Right atrium auricular region (tissue), 2 donors: Measurements from ENCODE around the gene ATP13A2. TPM values are rescaled to one million over a fixed set of nuclear protein-coding genes. Genes with fewer than 3 reads are reported as not detected.

Experiments
- DNase-seq: peaks from one replicate; pipeline ENCODE4 v3.0.0-alpha.2; 2019; ENCODE audit warnings: low spot score
- H3K27ac ChIP-seq, 2 donors: fragments of 200-600 bp; sonication (generic); 1 replicate in 1 of 2; 2 replicates in 1 of 2; pipeline ENCODE4 v1.5.1; 2016 to 2019
- H3K27me3 ChIP-seq, 2 donors: fragments of 200-600 bp; sonication (generic); one replicate each; pipeline versions ENCODE4 v1.5.1 to v1.6.0; 2017 to 2019
- H3K36me3 ChIP-seq: fragments of 200-600 bp; sonication (generic); one replicate; pipeline ENCODE4 v1.5.1; 2016
- H3K4me1 ChIP-seq, 2 donors: fragments of 200-600 bp; sonication (generic); one replicate each; pipeline versions ENCODE4 v1.5.1 to v1.6.0; 2017 to 2019
- H3K4me3 ChIP-seq, 2 donors: fragments of 200-600 bp; sonication (generic); 1 replicate in 1 of 2; 2 replicates in 1 of 2; pipeline ENCODE4 v1.5.1; 2017 to 2019; ENCODE audit warnings: mild to moderate bottlenecking in 1 of 2, moderate library complexity in 1 of 2
- H3K9me3 ChIP-seq, 2 donors: fragments of 200-600 bp; sonication (generic); one replicate each; pipeline ENCODE4 v1.5.1; 2019
- CTCF ChIP-seq, 2 donors: fragments of 200-600 bp; sonication (generic); IDR thresholded peaks; one replicate each; pipeline ENCODE4 v1.5.1; 2019; ENCODE audit warnings: antibody characterized with exemption in 2 of 2
- total RNA-seq, 2 donors: library from RNA; depleted of rRNA; stranded (reverse); fragments of >200 nt; gene quantifications; one replicate each; pipeline ENCODE4 v1.1.0, GENCODE V29; 2016

The ATP13A2 gene
- total RNA-seq, 2 donors from 2014 or later, result 13.6 to 24.2 TPM

GRCh38 chr1:17027900-17028299 lies 16.2 kb upstream of the ATP13A2 start:
- H3K27ac ChIP-seq, result no peak overlapping the region
- no peak for TF ChIP-seq CTCF (IDR thresholded peaks at IDR 0.05)
- DNase-seq, result no peak
- peaks cover 96% of the 10 kb centered on the region for H3K36me3 ChIP-seq
- H3K4me3 ChIP-seq, result no peak overlapping the region
- H3K4me1 ChIP-seq, result no peaks in the 10 kb centered on the region
- H3K27me3 ChIP-seq, result no peaks in the 10 kb centered on the region
- no peaks in the 10 kb centered on the region for H3K9me3 ChIP-seq

- H3K4me3 ChIP-seq, result no peak overlapping the region
- H3K9me3 ChIP-seq, result no peaks in the 10 kb centered on the region
- no peaks in the 10 kb centered on the region for H3K27me3 ChIP-seq
- peaks cover 96% of the 10 kb centered on the region for H3K36me3 ChIP-seq
- DNase-seq, result no peak
- TF ChIP-seq CTCF (IDR thresholded peaks at IDR 0.05), result no peak
- no peaks in the 10 kb centered on the region for H3K4me1 ChIP-seq
- H3K27ac ChIP-seq, result no peak overlapping the region
Observed at GRCh38 chr1:17027403-17027802, 15.7 kb upstream of the ATP13A2 start.

GRCh38 chr1:17024721-17025120 lies 13.0 kb upstream of the ATP13A2 start:
- TF ChIP-seq CTCF (IDR thresholded peaks at IDR 0.05), result no peak
- no peak for DNase-seq
- no peaks in the 10 kb centered on the region for H3K4me1 ChIP-seq
- H3K4me3 ChIP-seq, result no peak overlapping the region
- no peak overlapping the region for H3K27ac ChIP-seq
- H3K27me3 ChIP-seq, result no peaks in the 10 kb centered on the region
- peaks cover 98% of the 10 kb centered on the region for H3K36me3 ChIP-seq
- no peaks in the 10 kb centered on the region for H3K9me3 ChIP-seq

GRCh38 chr1:17023573-17023972 lies 11.8 kb upstream of the ATP13A2 start:
- no peak for TF ChIP-seq CTCF (IDR thresholded peaks at IDR 0.05)
- Histone ChIP-seq H3K27me3 (no peaks in the 10 kb centered on the region), H3K9me3 (no peaks in the 10 kb centered on the region), H3K36me3 (peaks cover 100% of the 10 kb centered on the region), H3K4me3 (no peak overlapping the region), H3K4me1 (no peaks in the 10 kb centered on the region), H3K27ac (no peak overlapping the region)
- DNase-seq, result no peak

GRCh38 chr1:17023102-17023501 lies 11.4 kb upstream of the ATP13A2 start:
- no peaks in the 10 kb centered on the region for H3K9me3 ChIP-seq
- no peak for DNase-seq
- peaks cover 100% of the 10 kb centered on the region for H3K36me3 ChIP-seq
- H3K27ac ChIP-seq, result no peak overlapping the region
- no peak for TF ChIP-seq CTCF (IDR thresholded peaks at IDR 0.05)
- no peaks in the 10 kb centered on the region for H3K27me3 ChIP-seq
- H3K4me3 ChIP-seq, result no peak overlapping the region
- no peaks in the 10 kb centered on the region for H3K4me1 ChIP-seq

- Histone ChIP-seq H3K4me1 (no peaks in the 10 kb centered on the region), H3K36me3 (peaks cover 91% of the 10 kb centered on the region), H3K4me3 (no peak overlapping the region), H3K27ac (no peak overlapping the region), H3K27me3 (no peaks in the 10 kb centered on the region), H3K9me3 (no peaks in the 10 kb centered on the region)
- DNase-seq, result no peak
- TF ChIP-seq CTCF (IDR thresholded peaks at IDR 0.05), result no peak
Observed at GRCh38 chr1:17021896-17022295, 10.2 kb upstream of the ATP13A2 start.
